ENCODE measurements around the gene THAP7.

The THAP7 gene

DNA sequence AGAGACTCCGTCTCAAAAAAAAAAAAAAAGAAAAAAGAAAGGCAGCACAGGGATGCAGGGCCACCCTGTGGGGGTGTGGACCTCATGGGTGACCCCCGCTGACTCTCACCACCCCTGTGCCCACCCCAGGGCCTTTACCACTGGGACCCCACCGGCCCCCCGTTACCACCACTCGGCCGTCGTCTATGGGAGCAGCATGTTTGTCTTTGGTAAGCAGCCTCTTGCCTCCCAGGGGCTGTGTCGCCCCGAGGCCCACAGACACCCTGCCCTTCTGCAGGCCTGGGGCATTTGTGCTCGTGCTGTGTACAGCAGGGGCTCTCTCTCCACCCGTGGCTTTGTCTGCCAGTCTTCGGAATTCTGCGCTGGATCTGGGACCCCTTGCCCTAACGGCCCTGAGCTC, 14.5 kb downstream of the THAP7 start:
- Histone ChIP-seq H3K9me3 (ENCODE audit: control insufficient read depth, insufficient read depth, low read length) (no peaks in the 10 kb centered on the region), H3K36me3 (ENCODE audit: control insufficient read depth, low read length) (peaks cover 66% of the 10 kb centered on the region), H3K4me2 (ENCODE audit: low read length) (no peak overlapping the region), H4K20me1 (ENCODE audit: control insufficient read depth, insufficient read depth, low read depth, low read length) (no peaks in the 10 kb centered on the region), H3K79me2 (ENCODE audit: control insufficient read depth, low read length) (peaks cover 22% of the 10 kb centered on the region), H3K9me2 (replicated peaks; ENCODE audit: control insufficient read depth, low read length) (no peaks in the 10 kb centered on the region), H3F3A (ENCODE audit: control insufficient read depth, insufficient read depth) (no peaks in the 10 kb centered on the region), H3K27me3 (ENCODE audit: control insufficient read depth, low read length) (no peaks in the 10 kb centered on the region), H3K4me1 (ENCODE audit: control insufficient read depth, low read length) (peaks cover 18% of the 10 kb centered on the region), H3K27ac (ENCODE audit: low read depth, low read length) (no peak overlapping the region), H3K4me3 (ENCODE audit: low read length) (no peak overlapping the region)
- TF ChIP-seq CTCF (IDR thresholded peaks at IDR 0.05; ENCODE audit: low read depth, low read length, poor library complexity, severe bottlenecking) (no peak), EZH2phosphoT487 (IDR thresholded peaks at IDR 0.05; ENCODE audit: borderline replicate concordance, low read length) (no peak)

DNA sequence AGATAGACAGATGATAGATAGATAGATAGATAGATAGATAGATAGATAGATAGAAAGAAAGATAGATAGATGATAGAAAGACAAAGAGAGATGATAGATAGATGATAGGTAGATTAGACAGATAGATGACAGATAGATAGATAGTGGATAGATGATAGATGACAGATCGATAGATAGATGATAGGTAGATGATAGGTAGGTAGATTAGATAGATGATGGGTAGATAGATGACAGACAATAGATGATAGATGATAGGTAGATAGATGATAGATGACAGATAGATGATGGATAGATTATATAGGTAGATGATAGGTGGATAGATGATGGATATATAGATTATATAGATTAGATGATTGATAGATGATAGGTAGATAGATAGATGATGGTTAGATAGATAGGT, 15.6 kb downstream of the THAP7 start:
- H4K20me1 ChIP-seq (ENCODE audit: control insufficient read depth, insufficient read depth, low read depth, low read length), result no peaks in the 10 kb centered on the region
- H3K9me3 ChIP-seq (ENCODE audit: control insufficient read depth, insufficient read depth, low read length), result no peaks in the 10 kb centered on the region
- peaks cover 20% of the 10 kb centered on the region for H3K4me1 ChIP-seq (ENCODE audit: control insufficient read depth, low read length)
- H3K36me3 ChIP-seq (ENCODE audit: control insufficient read depth, low read length), result peaks cover 58% of the 10 kb centered on the region
- no peaks in the 10 kb centered on the region for H3F3A ChIP-seq (ENCODE audit: control insufficient read depth, insufficient read depth)
- TF ChIP-seq EZH2phosphoT487 (IDR thresholded peaks at IDR 0.05; ENCODE audit: borderline replicate concordance, low read length) (no peak), CTCF (IDR thresholded peaks at IDR 0.05; ENCODE audit: low read depth, low read length, poor library complexity, severe bottlenecking) (no peak)
- no peak overlapping the region for H3K4me2 ChIP-seq (ENCODE audit: low read length)
- H3K79me2 ChIP-seq (ENCODE audit: control insufficient read depth, low read length), result peaks cover 26% of the 10 kb centered on the region
- H3K9me2 ChIP-seq (replicated peaks; ENCODE audit: control insufficient read depth, low read length), result no peaks in the 10 kb centered on the region
- no peaks in the 10 kb centered on the region for H3K27me3 ChIP-seq (ENCODE audit: control insufficient read depth, low read length)
- no peak overlapping the region for H3K27ac ChIP-seq (ENCODE audit: low read depth, low read length)
- H3K4me3 ChIP-seq (ENCODE audit: low read length), result no peak overlapping the region

DNA sequence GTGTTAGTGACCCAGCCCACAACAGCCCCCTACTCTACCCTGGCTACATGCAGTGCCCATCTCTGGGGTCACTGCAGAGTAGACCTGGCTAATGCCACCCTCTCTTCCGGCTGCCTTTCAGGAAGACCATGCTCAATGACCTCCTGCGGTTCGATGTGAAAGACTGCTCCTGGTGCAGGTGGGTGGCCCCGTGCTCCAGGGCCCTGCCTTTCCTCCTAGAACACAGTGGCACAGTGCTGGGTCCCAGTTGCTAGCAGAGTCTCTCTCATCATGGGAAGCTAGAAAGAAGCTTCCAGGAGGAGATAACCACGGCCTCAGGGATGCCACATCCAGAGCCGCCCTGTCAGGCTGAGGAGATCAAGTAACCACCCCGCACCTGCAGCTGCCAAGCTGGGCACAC, 16.2 kb downstream of the THAP7 start:
- Histone ChIP-seq H3K27me3 (ENCODE audit: control insufficient read depth, low read length) (no peaks in the 10 kb centered on the region), H3K4me2 (ENCODE audit: low read length) (no peak overlapping the region), H3K36me3 (ENCODE audit: control insufficient read depth, low read length) (peaks cover 56% of the 10 kb centered on the region), H3K4me3 (ENCODE audit: low read length) (no peak overlapping the region), H3K4me1 (ENCODE audit: control insufficient read depth, low read length) (peaks cover 27% of the 10 kb centered on the region), H3K79me2 (ENCODE audit: control insufficient read depth, low read length) (peaks cover 29% of the 10 kb centered on the region), H4K20me1 (ENCODE audit: control insufficient read depth, insufficient read depth, low read depth, low read length) (no peaks in the 10 kb centered on the region), H3F3A (ENCODE audit: control insufficient read depth, insufficient read depth) (no peaks in the 10 kb centered on the region), H3K9me3 (ENCODE audit: control insufficient read depth, insufficient read depth, low read length) (no peaks in the 10 kb centered on the region), H3K9me2 (replicated peaks; ENCODE audit: control insufficient read depth, low read length) (no peaks in the 10 kb centered on the region), H3K27ac (ENCODE audit: low read depth, low read length) (no peak overlapping the region)
- TF ChIP-seq EZH2phosphoT487 (IDR thresholded peaks at IDR 0.05; ENCODE audit: borderline replicate concordance, low read length) (no peak), CTCF (IDR thresholded peaks at IDR 0.05; ENCODE audit: low read depth, low read length, poor library complexity, severe bottlenecking) (no peak)
